Measurements from ENCODE around the gene LRP6.

GRCh38 chr12:12230275-12230674, 36.6 kb downstream of the LRP6 start:
- no peak for TF ChIP-seq EP300 (IDR thresholded peaks at IDR 0.05; ENCODE audit: borderline replicate concordance)
- TF ChIP-seq EGR1 (IDR thresholded peaks at IDR 0.05): no peak
- TF ChIP-seq CREB1 (IDR thresholded peaks at IDR 0.05; ENCODE audit: low read depth): no peak
- no peak for TF ChIP-seq MAX (IDR thresholded peaks at IDR 0.05)
- TF ChIP-seq TCF12 (IDR thresholded peaks at IDR 0.05; ENCODE audit: low read depth): no peak

Measured in Ishikawa (cell line).